Hindlimb muscle (tissue), 1 donor: Measurements from ENCODE around the gene TMEM121. TPM values are rescaled to one million over a fixed set of nuclear protein-coding genes. Genes with fewer than 3 reads are reported as not detected.
"Not testable (repeated sequence)": the region's sequence is repeated elsewhere in the genome, so short reads cannot be mapped to it uniquely, and the experiment has no call there.

Experiments
- DNase-seq: peaks from one replicate; pipeline ENCODE4 v3.0.0-alpha.2; 2013
- polyA plus RNA-seq: library from polyadenylated mRNA; unstranded; fragments of 120-200 nt; gene quantifications from one replicate; pipeline ENCODE4 v1.2.1, GENCODE V29; 2013; ENCODE audit not compliant: insufficient read length

The TMEM121 gene
- polyA plus RNA-seq, 1 donor: 2.9 TPM

DNA sequence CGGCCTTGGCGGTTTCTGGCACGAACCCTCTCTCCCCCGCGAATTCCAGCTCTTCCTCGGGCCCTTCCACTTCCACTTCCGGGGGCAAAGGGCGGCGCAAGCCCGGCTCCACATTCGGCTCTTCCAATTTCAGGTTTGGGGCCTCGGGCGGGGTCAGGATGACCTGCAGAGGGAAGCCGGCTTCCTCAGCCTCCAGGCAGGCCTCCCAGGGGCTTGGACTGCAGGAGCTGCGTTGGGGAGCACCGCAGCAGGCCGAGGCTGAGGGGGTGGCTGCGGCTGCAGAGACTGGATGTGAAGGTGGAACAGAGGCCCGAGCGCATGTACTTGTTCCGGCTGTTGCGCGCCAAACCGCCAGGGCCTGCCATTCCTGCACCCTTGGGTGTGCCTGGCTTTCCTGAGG, 20.7 kb downstream of the TMEM121 start:
- DNase-seq: not testable (repeated sequence)

DNA sequence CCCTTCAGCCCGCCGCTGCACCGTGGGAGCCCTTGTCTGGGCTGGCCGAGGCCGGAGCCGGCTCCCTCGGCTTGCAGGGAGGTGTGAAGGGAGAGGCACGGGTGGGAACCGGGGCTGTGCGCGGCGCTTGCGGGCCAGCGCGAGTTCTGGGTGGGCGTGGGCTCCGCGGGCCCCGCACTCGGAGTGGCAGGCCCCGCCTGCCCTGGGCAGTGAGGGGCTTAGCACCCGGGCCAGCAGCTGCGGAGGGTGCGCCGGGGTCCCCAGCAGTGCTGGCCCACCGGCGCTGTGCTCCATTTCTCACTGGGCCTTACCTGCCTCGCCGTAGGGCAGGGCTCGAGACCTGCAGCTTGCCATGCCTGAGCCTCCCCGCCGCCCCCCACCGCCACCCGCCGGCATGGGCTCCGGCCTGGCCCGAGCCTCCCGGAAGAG, 21.4 kb downstream of the TMEM121 start:
- DNase-seq: no peak

GRCh38 chr14:105549481-105549880, 23.1 kb downstream of the TMEM121 start:
- no peak for DNase-seq

- no peak for DNase-seq
Observed at GRCh38 chr14:105554022-105554421, 27.6 kb downstream of the TMEM121 start.

DNA sequence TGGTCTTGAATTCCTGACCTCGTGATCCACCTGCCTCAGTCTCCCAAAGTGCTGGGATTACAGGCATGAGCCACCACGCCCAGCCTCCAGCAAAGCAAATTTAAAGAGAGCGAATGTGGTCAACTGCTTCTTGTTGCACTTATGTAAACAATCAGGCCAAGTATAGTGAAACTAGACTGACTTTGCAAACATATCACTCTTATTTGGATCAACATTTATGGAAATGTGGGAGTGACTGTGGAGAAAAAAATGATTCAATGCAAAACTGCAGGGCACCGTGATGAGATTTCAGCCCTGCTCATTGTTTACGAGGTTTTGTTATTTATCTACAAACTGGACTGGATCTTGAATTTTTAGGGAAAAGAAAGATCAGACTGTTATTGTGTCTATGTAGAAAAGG, 28.1 kb downstream of the TMEM121 start:
- DNase-seq: no peak

DNA sequence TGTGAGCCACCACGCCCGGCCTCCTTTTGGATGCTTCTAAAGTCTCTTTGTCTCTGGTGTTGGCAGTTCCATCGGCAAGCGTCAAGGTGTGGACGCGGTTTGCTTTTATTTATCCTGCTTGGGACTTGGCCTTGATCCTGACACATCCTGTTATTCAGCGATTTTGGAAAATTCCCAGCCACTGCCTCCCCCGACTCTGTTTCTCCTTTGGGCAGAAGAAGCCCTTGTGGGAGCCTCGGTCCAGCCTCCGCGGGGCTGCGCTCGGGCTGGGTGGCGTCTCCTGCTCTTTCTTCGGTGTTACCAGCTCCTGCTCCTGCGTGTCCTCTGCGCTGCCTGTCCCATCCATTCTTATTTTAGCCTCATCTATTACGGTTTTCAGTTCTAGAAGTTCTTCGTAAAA, 31.3 kb downstream of the TMEM121 start:
- DNase-seq: not testable (repeated sequence)

GRCh38 chr14:105558449-105559154, 32.2 kb downstream of the TMEM121 start:
- DNase-seq: not testable (repeated sequence)

GRCh38 chr14:105559384-105560047, 33.1 kb downstream of the TMEM121 start:
- not testable (repeated sequence) for DNase-seq

DNA sequence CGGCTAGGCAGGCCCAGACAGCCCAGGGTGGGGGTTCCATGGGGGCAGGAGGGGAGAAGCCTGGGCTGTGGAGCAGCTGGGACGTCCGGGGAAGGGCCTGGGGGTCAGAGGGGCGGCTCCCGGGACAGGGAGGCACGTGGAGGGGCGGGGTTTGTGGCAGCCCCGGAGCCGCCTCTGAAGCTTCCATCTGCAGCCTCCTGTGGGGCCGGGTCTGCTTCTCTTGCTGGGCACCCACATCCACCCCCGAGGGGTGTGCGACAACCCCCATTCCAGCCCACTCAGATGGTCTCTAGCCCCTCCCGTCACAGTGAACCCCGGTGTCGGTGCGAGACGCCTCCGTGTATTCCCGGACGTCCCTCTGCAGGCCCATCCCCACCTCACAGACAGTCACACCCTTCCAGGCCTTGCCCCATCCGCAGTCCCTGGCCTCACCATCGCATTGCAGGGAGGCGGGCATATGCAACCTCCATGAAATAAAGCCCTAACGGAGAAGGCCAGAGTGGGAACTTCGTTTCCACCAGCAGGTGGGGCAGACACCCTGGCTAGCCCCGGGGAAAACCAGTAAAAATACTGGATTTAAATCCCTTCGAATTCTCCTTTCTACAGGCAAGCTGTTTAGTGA, 33.8 kb downstream of the TMEM121 start:
- DNase-seq: not testable (repeated sequence)

DNA sequence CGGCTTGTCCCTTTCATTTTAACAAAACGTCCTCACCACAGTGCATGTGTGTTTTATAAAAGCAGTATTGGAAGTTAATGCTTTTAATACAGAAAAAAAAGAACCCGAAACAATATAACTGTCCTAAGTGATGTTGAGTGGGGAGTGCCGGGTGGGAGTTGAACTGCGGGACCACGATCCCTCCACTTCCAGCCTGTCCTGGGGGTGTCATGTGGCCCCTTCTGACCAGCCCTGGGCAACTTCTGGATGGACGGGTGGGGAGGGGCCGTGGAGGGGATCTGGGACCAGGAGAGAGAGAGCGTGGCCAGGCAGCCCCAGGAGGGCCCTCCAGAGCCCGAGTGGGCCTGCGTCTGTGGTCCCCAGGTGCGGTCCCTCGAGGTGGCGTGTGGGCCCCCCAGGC, 35.0 kb downstream of the TMEM121 start:
- DNase-seq: not testable (repeated sequence)

GRCh38 chr14:105562713-105563346, 36.4 kb downstream of the TMEM121 start:
- DNase-seq: no peak

DNA sequence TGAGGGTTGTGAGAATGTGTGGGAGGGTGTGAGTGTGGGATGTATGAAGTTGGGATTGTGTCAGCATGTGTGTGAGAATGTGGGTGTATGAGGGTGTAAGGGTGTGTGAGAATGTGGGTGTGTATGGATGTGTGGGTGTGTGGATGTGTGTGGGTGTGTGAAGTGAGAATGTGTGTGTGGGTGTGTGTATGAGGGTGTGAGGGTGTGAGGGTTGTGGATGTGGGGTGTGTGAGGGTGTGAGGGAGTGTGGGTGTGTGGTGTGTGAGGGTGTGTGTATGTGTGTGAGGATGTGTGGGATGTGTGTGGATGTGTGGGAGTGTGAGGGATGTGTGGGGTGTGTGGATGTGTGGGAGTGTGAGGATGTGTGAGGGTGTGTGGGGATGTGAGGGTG, 37.0 kb downstream of the TMEM121 start:
- DNase-seq: no peak

GRCh38 chr14:105564536-105564935, 38.2 kb downstream of the TMEM121 start:
- DNase-seq: not testable (repeated sequence)

- not testable (repeated sequence) for DNase-seq
Observed at GRCh38 chr14:105565185-105565919, 39.0 kb downstream of the TMEM121 start.

- not testable (repeated sequence) for DNase-seq
Observed at GRCh38 chr14:105566248-105567163, 40.1 kb downstream of the TMEM121 start.

DNA sequence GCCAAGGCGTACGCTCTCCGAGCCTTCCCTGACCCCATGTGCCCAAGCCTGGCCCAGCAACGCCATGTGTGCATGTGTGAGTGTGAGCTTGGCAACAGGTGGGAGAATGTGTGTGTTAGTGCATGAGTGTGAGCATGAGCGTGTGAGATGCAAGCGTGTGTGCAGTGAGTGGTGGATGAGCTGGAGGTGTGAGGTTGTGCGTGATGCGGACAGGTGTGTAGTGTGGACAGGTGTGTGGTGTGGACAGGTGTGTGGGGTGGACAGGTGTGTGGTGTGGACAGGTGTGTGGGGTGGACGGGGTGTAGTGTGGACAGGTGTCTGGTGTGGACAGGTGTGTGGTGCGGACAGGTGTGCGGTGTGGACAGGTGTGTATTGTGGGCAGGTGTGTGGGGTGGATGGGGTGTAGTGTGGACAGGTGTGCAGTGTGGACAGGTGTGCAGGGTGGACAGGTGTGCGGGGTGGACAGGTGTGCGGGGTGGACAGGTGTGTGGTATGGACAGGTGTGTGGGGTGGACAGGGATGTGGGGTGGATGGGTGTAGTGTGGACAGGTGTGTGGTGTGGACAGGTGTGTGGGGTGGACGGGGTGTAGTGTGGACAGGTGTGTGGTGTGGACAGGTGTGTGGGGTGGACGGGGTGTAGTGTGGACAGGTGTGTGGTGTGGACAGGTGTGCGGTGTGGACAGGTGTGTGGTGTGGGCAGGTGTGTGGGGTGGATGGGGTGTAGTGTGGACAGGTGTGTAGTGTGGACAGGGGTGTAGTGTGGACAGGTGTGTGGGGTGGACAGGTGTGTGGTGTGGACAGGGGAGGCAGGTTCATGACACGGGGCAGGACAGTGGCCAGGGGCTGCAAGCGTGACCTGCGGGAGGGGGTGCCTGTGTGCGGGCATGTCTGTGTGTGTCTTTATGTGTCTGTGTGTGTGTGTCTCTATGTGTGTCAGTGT, 41.1 kb downstream of the TMEM121 start:
- not testable (repeated sequence) for DNase-seq

- not testable (repeated sequence) for DNase-seq
Observed at GRCh38 chr14:105568140-105568843, 41.9 kb downstream of the TMEM121 start.

GRCh38 chr14:105568859-105569766, 42.7 kb downstream of the TMEM121 start:
- no peak for DNase-seq
